Measurements from ENCODE around the gene PHF20. TPM values are rescaled to one million over a fixed set of nuclear protein-coding genes. Genes with fewer than 3 reads are reported as not detected.
A peak's percentile ranks its signal among the peaks of the same experiment; 100 is the strongest.

The PHF20 gene
- total and polyA plus RNA-seq, 2 of the 13 experiments (the other 11 are each of a cell fraction or from before 2014, with no cell fraction given), result 22.8 to 34.1 TPM

- TF ChIP-seq NONO (IDR thresholded peaks at IDR 0.05) (no peak), NONO (CRISPR knock-in tag; conservative IDR thresholded peaks at IDR 0.05) (0 out of 2 replicates have a peak, but pooled peaks have one; percentile 33), FOXC1 (CRISPR knock-in tag; IDR thresholded peaks at IDR 0.05; ENCODE audit: borderline replicate concordance) (peak; percentile 54; the same call in 1 of the 2 replicates), ZNF770 (CRISPR knock-in tag; IDR thresholded peaks at IDR 0.05) (no peak), GPBP1L1 (CRISPR knock-in tag; IDR thresholded peaks at IDR 0.05) (no peak), RAD21 (CRISPR knock-in tag; IDR thresholded peaks at IDR 0.05) (peak; percentile 99), DZIP1 (CRISPR knock-in tag; IDR thresholded peaks at IDR 0.05) (peak; percentile 90; the same call in 1 of the 2 replicates), HOXA3 (CRISPR knock-in tag; IDR thresholded peaks at IDR 0.05) (0 out of 2 replicates have a peak, but pooled peaks have one; percentile 19), USF2 (IDR thresholded peaks at IDR 0.05; ENCODE audit: low read depth, low read length) (0 out of 2 replicates have a peak, but pooled peaks have one; percentile 15), USF2 (CRISPR knock-in tag; IDR thresholded peaks at IDR 0.05; ENCODE audit: borderline replicate concordance) (no peak), ZNF160 (CRISPR knock-in tag; IDR thresholded peaks at IDR 0.05) (no peak), ZNF614 (CRISPR knock-in tag; IDR thresholded peaks at IDR 0.05; ENCODE audit: borderline replicate concordance) (peak; percentile 66; the same call in 1 of the 2 replicates), ZNF891 (CRISPR knock-in tag; IDR thresholded peaks at IDR 0.05) (peak; percentile 83; the same call in 1 of the 2 replicates), ZNF207 (IDR thresholded peaks at IDR 0.05; ENCODE audit: borderline replicate concordance) (no peak), TSC22D2 (CRISPR knock-in tag; IDR thresholded peaks at IDR 0.05; ENCODE audit: borderline replicate concordance) (peak; percentile 85; the same call in 1 of the 2 replicates), ZNF441 (CRISPR knock-in tag; IDR thresholded peaks at IDR 0.05; ENCODE audit: borderline replicate concordance) (0 out of 2 replicates have a peak, but pooled peaks have one; percentile 50), ERF (CRISPR knock-in tag; IDR thresholded peaks at IDR 0.05) (peak; percentile 90), CBX2 (IDR thresholded peaks at IDR 0.05; ENCODE audit: low read depth, low read length) (no peak), CBX2 (CRISPR knock-in tag; IDR thresholded peaks at IDR 0.05; ENCODE audit: low read depth) (no peak), SKIL (CRISPR knock-in tag; IDR thresholded peaks at IDR 0.05; ENCODE audit: borderline replicate concordance) (no peak)
Measured at GRCh38 chr20:35994994-35995453, 223.2 kb downstream of the PHF20 start (continued).
